Stimulated activated CD8-positive, alpha-beta memory T cell treated with anti-CD3 and anti-CD28 coated beads, Interleukin-12 subunit alpha, Interleukin-12 subunit beta, amount 100 ng/mL, for 1 hour (primary cell): Measurements from ENCODE around the gene OCSTAMP.

Source experiments
- DNase-seq: peaks from one replicate; pipeline ENCODE4 v3.0.0-alpha.2; 2020; ENCODE audit warnings: low read depth

The OCSTAMP gene

DNA sequence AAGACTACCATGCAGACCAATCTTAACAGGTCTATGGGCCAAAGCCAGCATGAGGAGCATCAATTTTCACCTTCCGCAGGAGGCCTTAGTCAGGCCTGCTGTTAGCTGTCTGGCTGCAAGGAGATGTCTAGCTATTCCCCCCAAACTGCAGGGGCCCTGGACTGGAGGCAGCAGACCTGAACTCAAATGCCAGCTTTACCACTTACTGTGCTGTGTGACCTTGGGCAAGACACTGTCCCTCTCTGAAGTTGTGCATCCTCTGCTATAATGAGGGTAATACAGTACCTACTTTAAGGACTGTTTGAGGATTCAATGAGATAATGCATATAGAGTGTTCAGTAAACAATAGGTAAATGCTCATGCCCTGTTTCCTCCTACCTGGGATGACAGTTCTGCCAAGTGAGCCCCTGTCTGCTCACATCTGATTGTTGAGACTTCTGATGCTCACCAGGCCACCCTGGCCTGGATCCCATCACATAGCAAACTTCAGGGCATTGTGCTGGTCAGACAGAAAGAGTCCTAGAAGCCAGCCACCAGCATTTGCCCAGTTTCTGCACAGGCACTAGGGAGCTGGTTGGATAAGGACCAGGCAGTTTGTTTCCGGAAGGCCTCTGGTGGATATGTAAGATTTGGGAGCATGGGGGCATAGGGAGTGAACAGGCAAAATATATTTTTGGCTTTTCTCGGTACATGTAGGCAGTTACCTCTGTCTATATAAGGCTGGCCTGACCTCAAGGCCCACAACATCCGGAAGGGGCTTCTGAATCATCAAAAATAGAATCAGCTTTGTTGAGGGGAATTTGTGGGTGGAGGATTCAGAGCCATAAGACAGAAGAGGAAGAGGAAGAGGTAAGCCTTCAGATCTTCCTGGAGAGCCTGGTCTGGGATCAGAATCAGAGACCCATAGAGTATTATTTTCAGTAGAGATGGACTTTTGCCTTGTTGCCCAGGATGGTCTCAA lies 2.3 kb upstream of the OCSTAMP start:
- no peak for DNase-seq

- DNase-seq, result no peak
Measured at GRCh38 chr20:46551522-46552381, 1.3 kb upstream of the OCSTAMP start.

GRCh38 chr20:46549188-46549972 lies 1.1 kb downstream of the OCSTAMP start:
- no peak for DNase-seq

DNA sequence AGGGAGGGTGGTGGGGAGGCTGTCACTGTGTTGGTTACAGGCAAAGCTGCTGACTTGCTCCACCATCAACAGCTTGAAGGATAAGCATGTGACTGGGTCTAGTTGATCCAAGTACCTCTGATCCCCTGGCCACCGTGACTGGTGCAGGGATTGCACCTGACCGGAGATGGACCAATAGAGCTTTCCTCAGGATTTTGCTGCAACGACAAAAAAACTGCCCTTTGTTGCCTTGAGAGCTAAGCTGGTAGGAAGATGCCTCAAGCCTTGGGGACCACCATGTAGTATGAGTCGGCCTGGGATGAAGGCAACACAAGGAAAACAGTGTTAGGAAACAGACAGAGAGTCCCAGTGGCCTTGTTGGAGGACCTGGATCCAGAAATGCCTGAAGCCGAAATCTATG lies 1.8 kb downstream of the OCSTAMP start:
- DNase-seq, result no peak

DNA sequence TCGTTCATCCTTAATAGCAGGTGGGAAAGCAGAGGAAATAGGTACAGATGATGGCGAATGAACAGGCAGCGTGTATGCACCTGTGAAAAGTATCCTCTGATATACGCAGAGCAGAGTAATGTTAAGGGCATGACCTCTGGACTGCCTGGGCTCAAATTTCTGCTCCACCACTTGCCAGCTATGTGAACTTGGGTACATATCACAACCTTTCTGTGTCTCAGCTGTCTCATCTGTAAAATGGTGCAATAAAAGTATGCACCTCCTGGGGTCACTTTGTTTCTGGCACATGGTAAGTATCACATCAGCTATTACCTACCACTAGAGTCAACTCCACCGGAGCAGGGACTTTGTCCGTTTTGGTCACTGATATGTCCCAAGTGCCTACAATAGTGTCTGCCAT lies 2.5 kb downstream of the OCSTAMP start:
- DNase-seq, result no peak

- DNase-seq, result no peak
Measured at GRCh38 chr20:46546936-46547335, 3.5 kb downstream of the OCSTAMP start.

- no peak for DNase-seq
Measured at GRCh38 chr20:46546298-46546697, 4.2 kb downstream of the OCSTAMP start.

DNA sequence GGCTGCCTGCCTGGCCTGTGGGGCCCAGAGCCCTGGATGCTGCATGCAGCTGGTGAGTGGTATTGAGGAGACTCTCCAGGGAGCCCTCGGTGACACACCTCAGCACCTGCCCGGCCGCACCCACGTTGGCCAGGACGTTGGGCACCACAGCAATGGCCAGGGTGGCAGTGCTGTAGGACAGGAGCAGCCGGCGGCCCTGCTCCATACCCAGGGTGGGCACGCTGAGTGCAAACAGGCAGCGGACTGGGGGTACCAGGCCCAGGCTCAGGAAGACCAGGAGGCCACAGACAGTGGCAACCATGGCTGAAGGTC lies 4.7 kb downstream of the OCSTAMP start:
- no peak for DNase-seq

DNA sequence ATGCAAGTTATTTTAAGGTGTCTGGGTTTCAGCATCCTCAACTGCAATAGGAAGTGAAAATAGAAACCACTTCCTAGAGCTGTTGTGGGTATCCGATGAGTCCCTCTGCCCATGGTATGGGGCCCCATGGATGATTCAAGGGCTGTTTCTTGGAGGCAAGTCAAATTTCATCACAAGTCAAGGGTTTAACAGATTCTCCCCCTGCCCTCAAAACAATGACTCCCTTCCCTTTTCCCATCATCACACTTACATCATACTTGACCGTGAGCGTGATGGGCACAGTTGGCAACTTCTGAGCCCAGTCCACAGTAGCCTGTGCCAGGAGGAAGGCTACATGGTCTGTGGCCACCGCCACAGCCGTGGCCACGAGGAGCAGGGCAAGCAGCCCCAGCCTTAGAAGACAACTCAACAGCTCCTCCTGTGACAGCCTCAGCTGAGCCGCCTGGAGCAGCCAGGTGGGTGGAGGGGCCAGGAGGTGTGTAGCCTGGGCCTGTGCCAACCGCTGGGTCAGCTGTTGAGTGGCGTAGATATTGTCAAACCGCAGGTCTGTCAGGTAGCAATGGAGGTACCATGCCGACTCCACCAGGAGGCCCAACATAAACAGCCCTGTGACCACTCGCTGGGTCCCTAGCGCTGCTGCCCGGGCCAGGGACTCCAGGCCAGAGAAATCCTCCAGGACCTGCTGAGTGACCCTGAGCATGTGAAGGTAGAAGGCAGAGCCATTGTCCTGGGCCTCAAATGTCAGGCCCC lies 5.2 kb downstream of the OCSTAMP start:
- no peak for DNase-seq

DNA sequence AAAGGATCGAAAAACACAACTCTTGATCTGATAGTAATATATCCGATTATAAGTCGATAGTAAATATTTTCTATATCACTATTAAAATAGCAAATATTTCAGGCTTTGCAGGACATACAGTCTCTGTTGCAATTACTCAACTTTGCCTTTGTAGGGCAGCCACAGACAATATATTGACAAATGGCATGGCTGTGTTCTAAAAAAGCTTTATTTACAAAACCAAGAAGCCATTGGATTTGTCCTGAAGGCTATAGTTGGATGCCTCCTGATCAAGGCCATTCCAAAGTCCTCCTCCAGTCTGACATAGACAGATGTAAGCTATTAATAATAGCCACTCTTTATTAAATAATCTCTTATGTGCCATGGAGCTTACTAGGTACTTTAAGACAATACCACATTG lies 5.9 kb downstream of the OCSTAMP start:
- no peak for DNase-seq

GRCh38 chr20:46543959-46544358 lies 6.5 kb downstream of the OCSTAMP start:
- no peak for DNase-seq

- DNase-seq, result no peak
Measured at GRCh38 chr20:46543033-46543432, 7.4 kb downstream of the OCSTAMP start.

DNA sequence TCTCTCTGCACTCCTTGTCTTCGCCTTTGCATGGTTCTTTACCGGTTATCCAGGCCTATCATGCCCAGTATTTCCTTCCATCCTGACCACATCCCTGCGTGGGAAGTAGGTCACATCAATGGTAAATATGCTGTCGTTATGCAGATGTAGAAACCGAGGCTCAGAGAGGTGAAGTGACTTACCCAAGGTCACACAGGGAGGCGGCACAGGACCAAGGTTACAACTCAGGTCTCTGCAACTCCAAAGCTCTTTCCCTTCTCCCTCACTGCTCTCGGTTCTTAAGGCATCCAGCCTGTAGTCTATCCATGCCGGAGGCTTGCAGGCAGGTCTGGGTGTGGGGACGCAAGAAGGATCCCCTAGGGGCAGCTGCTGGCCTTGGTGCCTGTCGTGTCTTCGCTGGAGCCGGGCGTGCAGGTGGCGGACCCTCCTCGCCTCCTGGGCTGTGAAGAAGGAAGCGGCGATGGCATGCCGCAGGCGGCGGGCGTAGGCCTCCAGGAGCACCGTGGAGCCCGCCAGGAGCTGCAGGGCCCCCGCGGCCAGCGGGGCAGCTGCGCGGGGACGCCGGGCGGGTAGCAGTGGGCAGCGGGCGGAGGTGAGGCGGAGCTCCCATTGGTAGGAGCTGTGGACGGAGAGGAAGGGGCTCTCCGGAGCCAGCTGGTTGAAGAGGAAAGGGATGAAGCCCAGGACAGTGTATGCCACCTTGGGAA lies 9.1 kb downstream of the OCSTAMP start:
- no peak for DNase-seq

DNA sequence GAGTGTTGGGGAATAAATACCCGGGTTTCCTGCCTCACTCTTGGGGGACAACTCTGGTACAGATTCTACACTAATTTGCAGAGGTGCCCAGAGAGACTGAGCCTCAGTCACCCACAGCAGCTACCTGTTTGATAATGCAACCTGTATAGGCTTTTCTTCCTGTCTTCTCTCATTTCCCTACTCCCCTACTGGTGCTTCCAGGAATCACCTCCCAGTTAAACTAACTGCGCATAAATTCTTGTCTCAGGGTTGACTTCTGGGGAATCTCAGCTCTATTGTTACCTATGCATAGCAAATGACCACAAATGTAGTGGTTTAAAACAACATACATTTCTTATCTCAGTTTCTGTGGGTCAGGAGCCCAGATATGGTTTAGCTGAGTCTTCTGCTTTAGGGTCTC lies 11.3 kb downstream of the OCSTAMP start:
- no peak for DNase-seq

DNA sequence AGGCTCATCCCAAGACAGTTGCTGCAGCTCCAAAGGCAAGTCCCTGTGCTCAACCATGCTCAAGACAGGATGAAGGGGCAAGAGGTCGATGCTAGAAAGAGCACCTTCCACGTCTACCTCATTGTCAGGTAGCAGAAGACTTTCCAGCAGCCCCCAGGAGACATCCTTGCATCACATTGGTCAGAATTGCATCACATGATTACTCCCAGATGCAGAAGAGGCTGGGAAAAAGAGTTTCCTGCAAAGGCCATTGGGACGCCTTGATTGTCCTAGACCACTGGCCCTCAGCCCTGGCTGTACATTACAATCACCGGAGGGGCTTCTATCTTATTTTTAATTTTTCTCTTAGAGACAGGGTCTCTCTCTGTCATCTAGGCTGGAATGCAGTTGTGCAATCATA lies 19.8 kb downstream of the OCSTAMP start:
- DNase-seq, result no peak

- DNase-seq, result no peak
Measured at GRCh38 chr20:46523696-46524328, 26.6 kb downstream of the OCSTAMP start.

GRCh38 chr20:46523108-46523507 lies 27.3 kb downstream of the OCSTAMP start:
- DNase-seq, result no peak

DNA sequence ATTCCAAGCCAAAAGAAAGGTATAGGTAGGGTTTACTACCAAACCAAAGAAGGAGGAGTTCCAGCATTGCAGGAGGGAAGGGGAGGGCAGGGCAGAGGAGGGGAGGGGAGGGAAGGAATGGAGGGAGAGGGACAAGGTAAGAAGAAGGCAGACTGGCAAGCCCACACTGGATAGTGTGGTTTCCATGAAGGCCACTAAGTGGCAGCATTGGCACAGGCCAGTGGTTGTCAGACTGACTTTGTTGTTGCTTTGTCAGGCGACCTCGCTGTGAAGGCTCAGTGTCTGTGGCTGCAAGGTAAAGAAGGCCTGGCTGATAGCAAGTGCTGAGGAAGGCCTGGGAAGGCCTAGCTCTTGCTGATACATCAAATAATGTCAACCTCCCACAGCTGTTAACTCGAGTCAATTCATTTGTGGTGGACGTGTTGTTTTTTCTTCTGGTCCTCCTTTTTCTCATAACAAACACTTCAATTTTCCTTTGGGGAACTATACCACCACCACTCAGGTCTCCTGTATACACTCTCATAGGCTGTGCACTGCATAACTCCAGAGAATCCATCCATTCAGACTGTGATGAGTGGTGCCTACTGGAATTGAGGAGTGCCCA lies 29.4 kb downstream of the OCSTAMP start:
- peak; percentile 26 for DNase-seq

DNA sequence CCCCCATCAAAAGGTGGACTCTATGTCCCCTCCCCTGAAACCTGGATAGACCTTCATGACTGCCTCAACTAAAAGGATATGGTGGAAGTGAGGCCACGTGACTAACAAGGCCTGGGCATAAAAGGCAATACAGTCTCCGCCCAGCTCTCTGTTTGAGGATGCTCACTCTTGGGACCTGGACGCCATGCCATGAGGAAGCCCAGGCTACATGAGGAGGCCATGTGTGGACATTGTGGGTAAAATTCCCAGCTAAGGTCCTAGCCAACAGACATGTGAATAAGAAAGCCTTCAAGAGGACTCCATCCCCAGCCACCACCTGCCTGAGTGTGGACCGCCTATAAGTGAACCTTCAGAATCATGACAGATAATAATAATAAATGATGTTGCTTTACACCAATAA lies 29.9 kb downstream of the OCSTAMP start:
- no peak for DNase-seq

- no peak for DNase-seq
Measured at GRCh38 chr20:46519471-46520068, 30.9 kb downstream of the OCSTAMP start.
